ENCODE data around the gene SMARCD3.

The SMARCD3 gene

GRCh38 chr7:151189038-151189437 is 59.5 kb downstream of the SMARCD3 start:
- no peak overlapping the region for H3K4me3 ChIP-seq (replicated peaks; ENCODE audit: low read depth, low read length)
- TF ChIP-seq CTCF (IDR thresholded peaks at IDR 0.05; ENCODE audit: low read depth, low read length, missing control alignments) = no peak
- DNase-seq (ENCODE audit: extremely low read depth, low read depth) = no peak

All from HFF-Myc (cell line).